Measurements from ENCODE around the gene CUBN. TPM values are rescaled to one million over a fixed set of nuclear protein-coding genes. Genes with fewer than 3 reads are reported as not detected.

CUBN gene
- total RNA-seq, 1 experiment from 2014 or later, result 0.46 TPM

GRCh38 chr10:17023386-17024298 is 106.0 kb downstream of the CUBN start (continued):
- TF ChIP-seq USF1 (CRISPR knock-in tag; IDR thresholded peaks at IDR 0.05) (no peak), ZNF219 (CRISPR knock-in tag; IDR thresholded peaks at IDR 0.05; ENCODE audit: borderline replicate concordance) (no peak), ELF4 (CRISPR knock-in tag; IDR thresholded peaks at IDR 0.05; ENCODE audit: low read depth) (no peak), NFYB (CRISPR knock-in tag; conservative IDR thresholded peaks at IDR 0.05; ENCODE audit: low read depth) (no peak), OVOL2 (CRISPR knock-in tag; IDR thresholded peaks at IDR 0.05; ENCODE audit: borderline replicate concordance) (no peak)

GRCh38 chr10:17022896-17023295 is 106.7 kb downstream of the CUBN start:
- H3K27ac Mint-ChIP-seq, result peak overlapping the region; percentile 72
- DNase-seq (ENCODE audit: low spot score) (no peak), ATAC-seq (no peak)
- peaks cover 34% of the 10 kb centered on the region for H3K4me1 Mint-ChIP-seq
- H3K36me3 Mint-ChIP-seq, result peaks cover 11% of the 10 kb centered on the region
- CTCF ChIA-PET, result no interaction called here
- H3K27me3 Mint-ChIP-seq (ENCODE audit: low read depth), result 0 out of 2 replicates have a peak, but pooled peaks cover 5% of the 10 kb centered on the region
- TF ChIP-seq GTF2I (CRISPR knock-in tag; conservative IDR thresholded peaks at IDR 0.05) (no peak), NR3C1 (CRISPR knock-in tag; conservative IDR thresholded peaks at IDR 0.05; ENCODE audit: low read depth) (no peak), PRRX2 (CRISPR knock-in tag; IDR thresholded peaks at IDR 0.05) (no peak)
- POLR2A ChIA-PET, result interaction anchor here (0.6 to 1.2 kb wide), 2 partner anchors 72 to 265 kb away, joined by 3 to 4 read pairs; no protein-coding TSS in a partner anchor
- no peak overlapping the region for H3K4me3 Mint-ChIP-seq
- H3K9me3 Mint-ChIP-seq, result peaks cover 14% of the 10 kb centered on the region

GRCh38 chr10:17022466-17022825 is 107.2 kb downstream of the CUBN start:
- ChIA-PET POLR2A (interaction anchor here (0.6 to 1.2 kb wide), 2 partner anchors 71 to 265 kb away, joined by 3 to 4 read pairs; no protein-coding TSS in a partner anchor), CTCF (no interaction called here)
- peaks cover 11% of the 10 kb centered on the region for H3K36me3 Mint-ChIP-seq
- H3K4me1 Mint-ChIP-seq, result peaks cover 34% of the 10 kb centered on the region
- 0 out of 2 replicates have a peak, but pooled peaks cover 5% of the 10 kb centered on the region for H3K27me3 Mint-ChIP-seq (ENCODE audit: low read depth)
- no peak overlapping the region for H3K4me3 Mint-ChIP-seq
- peak; percentile 49 for ATAC-seq
- DNase-seq (ENCODE audit: low spot score), result no peak
- H3K9me3 Mint-ChIP-seq, result peaks cover 18% of the 10 kb centered on the region
- H3K27ac Mint-ChIP-seq, result peak overlapping the region; percentile 72
- TF ChIP-seq GRHL2 (CRISPR knock-in tag; IDR thresholded peaks at IDR 0.05; ENCODE audit: insufficient replicate concordance, severe bottlenecking), result no peak
- TF ChIP-seq SMAD4 (CRISPR knock-in tag; IDR thresholded peaks at IDR 0.05), result no peak
- TF ChIP-seq ZBTB21 (CRISPR knock-in tag; IDR thresholded peaks at IDR 0.05; ENCODE audit: borderline replicate concordance), result no peak
- TF ChIP-seq SP1 (CRISPR knock-in tag; conservative IDR thresholded peaks at IDR 0.05), result no peak
- no peak for TF ChIP-seq CDX4 (CRISPR knock-in tag; IDR thresholded peaks at IDR 0.05; ENCODE audit: borderline replicate concordance)
- no peak for TF ChIP-seq NR1H2 (CRISPR knock-in tag; IDR thresholded peaks at IDR 0.05)
- no peak for TF ChIP-seq STAT6 (CRISPR knock-in tag; conservative IDR thresholded peaks at IDR 0.05; ENCODE audit: low read depth)
- TF ChIP-seq TP53 (CRISPR knock-in tag; IDR thresholded peaks at IDR 0.05), result no peak
- no peak for TF ChIP-seq USF2 (CRISPR knock-in tag; IDR thresholded peaks at IDR 0.05)
- no peak for TF ChIP-seq USF1 (CRISPR knock-in tag; IDR thresholded peaks at IDR 0.05)
- TF ChIP-seq ATF2 (CRISPR knock-in tag; IDR thresholded peaks at IDR 0.05; ENCODE audit: borderline replicate concordance, low read depth), result no peak
- no peak for TF ChIP-seq ZNF138 (CRISPR knock-in tag; conservative IDR thresholded peaks at IDR 0.05)
- no peak for TF ChIP-seq ZMAT4 (CRISPR knock-in tag; IDR thresholded peaks at IDR 0.05)
- TF ChIP-seq FOXP4 (CRISPR knock-in tag; IDR thresholded peaks at IDR 0.05), result no peak
- no peak for TF ChIP-seq ESRRA (CRISPR knock-in tag; IDR thresholded peaks at IDR 0.05; ENCODE audit: borderline replicate concordance)

Measured in WTC11 (cell line).